Mucosa of stomach (tissue), 1 donor: ENCODE results near the gene TCF7L2.

Experiments used
- H3K27me3 ChIP-seq: one replicate; pipeline ENCODE4 v1.7.0; 2013; ENCODE audit warnings: mild to moderate bottlenecking, low read length; ENCODE audit not compliant: control insufficient read depth, insufficient read depth
- H3K36me3 ChIP-seq: one replicate; pipeline ENCODE4 v1.7.0; 2013; ENCODE audit warnings: low read length; ENCODE audit not compliant: control insufficient read depth, insufficient read depth
- H3K4me1 ChIP-seq: one replicate; pipeline ENCODE4 v1.7.0; 2013; ENCODE audit warnings: mild to moderate bottlenecking, low read length; ENCODE audit not compliant: control insufficient read depth, insufficient read depth
- H3K4me3 ChIP-seq: one replicate; pipeline ENCODE4 v1.7.0; 2013; ENCODE audit warnings: low read length
- H3K9ac ChIP-seq: one replicate; pipeline ENCODE4 v1.7.0; 2013; ENCODE audit warnings: mild to moderate bottlenecking, low read length, moderate library complexity
- H3K9me3 ChIP-seq: one replicate; pipeline ENCODE4 v1.7.0; 2013; ENCODE audit warnings: mild to moderate bottlenecking, low read length, moderate library complexity; ENCODE audit not compliant: control insufficient read depth
- donor health status: Pancreatic carcinoma.

Gene TCF7L2

DNA sequence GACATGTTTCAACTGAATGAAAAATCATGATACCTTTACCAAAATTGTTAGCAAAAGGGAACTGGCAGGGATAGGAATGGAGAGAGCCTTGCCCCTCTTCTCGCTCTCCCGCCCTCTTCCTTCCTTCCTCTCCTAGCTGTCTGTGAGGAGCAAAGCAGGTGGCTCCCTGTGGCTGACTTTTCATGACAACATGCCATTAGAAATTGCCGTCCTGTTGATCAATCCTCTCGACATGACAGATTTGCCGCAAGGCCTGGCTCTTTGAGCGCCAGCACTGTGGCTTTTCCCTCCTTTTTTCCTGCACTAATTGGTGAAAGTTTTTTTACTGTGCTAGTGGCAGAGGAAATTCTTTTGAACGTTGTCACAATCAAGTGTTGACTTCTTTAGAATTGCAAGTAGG, 171.1 kb downstream of the TCF7L2 start:
- H3K9me3 ChIP-seq: no peaks in the 10 kb centered on the region
- peaks cover under 1% of the 10 kb centered on the region for H3K4me1 ChIP-seq
- no peaks in the 10 kb centered on the region for H3K36me3 ChIP-seq
- H3K9ac ChIP-seq: no peak overlapping the region
- no peaks in the 10 kb centered on the region for H3K27me3 ChIP-seq
- H3K4me3 ChIP-seq: no peak overlapping the region

DNA sequence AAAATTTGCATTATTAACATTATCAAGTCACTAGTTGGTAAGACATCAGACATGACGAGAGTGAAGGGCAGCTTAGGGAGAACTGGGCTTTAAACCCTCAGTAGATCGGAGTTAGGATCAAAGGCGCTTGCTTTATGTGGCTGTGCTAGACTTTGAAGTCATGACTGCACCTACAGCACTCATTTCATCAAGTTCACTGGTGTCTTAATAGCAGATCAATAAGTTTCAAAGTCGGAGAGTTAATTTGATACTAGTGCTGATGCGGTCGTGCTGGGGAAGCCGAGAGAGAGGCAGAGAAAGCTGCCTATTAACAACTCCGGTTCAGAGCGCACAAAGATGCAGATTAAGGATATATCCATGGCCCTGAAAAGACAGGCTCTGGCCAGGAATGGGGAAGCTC, 172.9 kb downstream of the TCF7L2 start:
- no peaks in the 10 kb centered on the region for H3K27me3 ChIP-seq
- no peak overlapping the region for H3K9ac ChIP-seq
- no peaks in the 10 kb centered on the region for H3K36me3 ChIP-seq
- H3K4me3 ChIP-seq: no peak overlapping the region
- peaks cover 4% of the 10 kb centered on the region for H3K4me1 ChIP-seq
- H3K9me3 ChIP-seq: no peaks in the 10 kb centered on the region

DNA sequence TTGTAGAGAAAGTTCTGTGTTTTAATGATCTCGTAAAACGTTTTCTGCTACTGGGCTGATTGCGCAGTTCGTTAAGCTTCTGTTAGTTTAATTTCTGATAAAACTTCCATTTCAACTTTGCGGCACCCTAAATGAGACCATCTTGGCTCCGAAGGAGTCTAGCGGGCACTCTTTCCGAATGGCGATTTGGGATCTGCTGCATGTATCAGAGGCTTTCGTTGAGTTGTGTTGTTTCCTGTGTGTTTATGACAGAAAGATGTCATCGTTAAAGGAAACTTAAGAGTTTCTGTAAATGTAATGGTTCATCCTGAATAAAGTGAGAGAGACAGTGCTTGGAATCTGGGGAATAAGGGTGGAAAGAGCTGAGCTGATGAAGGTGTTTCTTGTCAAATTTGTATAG, 174.7 kb downstream of the TCF7L2 start:
- Histone ChIP-seq H3K9me3 (no peaks in the 10 kb centered on the region), H3K4me3 (no peak overlapping the region), H3K27me3 (no peaks in the 10 kb centered on the region), H3K9ac (no peak overlapping the region), H3K36me3 (no peaks in the 10 kb centered on the region), H3K4me1 (peaks cover 4% of the 10 kb centered on the region)

DNA sequence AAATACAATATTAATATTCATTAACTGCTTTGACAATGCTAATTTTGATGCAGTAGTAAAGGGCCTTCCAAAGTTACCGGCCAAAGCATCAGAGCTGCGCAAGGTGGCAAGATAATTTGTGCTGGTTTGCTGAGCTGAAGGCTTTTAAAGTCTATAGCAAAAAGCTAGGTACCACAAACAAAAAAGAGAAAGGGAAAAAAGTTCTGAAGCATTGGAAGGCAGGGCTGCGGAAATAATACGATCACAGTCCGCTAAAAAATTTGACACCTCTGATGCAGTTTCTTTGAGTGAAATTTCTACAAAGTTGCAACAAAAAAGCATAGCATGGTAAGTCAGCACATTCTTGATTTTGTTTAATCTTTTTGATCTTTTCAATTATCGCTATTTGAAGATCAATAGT, 175.6 kb downstream of the TCF7L2 start:
- Histone ChIP-seq H3K27me3 (no peaks in the 10 kb centered on the region), H3K9ac (no peak overlapping the region), H3K4me1 (peaks cover 4% of the 10 kb centered on the region), H3K36me3 (no peaks in the 10 kb centered on the region), H3K4me3 (no peak overlapping the region), H3K9me3 (no peaks in the 10 kb centered on the region)

DNA sequence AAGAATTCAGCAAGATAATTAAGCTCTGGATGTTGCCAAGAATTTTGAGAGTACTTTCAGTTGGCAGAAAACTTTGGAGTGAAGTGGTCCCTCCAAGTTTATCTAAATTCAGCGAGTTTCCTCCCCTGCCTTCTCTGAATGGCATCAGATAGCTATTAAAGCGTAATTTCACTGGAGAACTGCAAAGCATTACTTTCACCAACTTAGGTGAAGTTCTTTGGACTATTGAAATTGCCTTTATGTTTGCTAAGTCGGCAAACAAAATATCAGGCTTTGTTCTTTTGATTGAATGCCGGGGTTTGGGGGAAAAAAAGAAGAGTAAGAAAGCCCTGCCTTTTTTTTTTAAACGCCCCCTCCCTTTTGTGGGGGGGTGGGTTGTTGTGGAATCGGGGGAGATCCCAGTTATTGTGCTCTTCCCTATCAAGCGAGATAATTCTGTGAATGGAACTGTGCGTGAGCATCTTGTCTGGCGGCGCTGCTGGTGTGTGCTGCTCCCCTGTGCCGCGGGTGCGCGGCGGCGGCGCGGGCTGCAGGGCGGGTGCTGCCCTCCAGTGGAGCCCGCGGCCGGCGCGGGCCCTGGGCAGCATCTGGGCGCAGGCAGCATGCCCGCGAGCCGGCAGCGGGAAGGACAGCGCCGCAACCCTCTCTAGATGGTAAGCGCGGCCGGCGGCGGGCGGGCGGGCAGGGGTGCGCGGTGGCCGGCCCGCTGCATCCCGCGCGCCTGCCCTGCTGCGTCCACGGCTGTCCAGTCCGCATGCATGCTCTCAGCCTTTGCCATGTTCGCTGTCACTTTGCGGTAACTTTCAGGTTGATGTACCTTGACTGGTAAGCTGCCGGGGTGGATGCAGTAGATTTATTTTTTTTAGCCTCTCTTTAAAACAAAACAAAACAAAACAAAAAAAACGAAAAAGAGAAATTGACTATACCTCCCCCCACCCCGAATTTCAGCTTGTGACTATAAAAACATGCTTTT, 176.5 kb downstream of the TCF7L2 start:
- Histone ChIP-seq H3K4me3 (no peak overlapping the region), H3K27me3 (no peaks in the 10 kb centered on the region), H3K9me3 (no peaks in the 10 kb centered on the region), H3K9ac (no peak overlapping the region), H3K4me1 (peaks cover 4% of the 10 kb centered on the region), H3K36me3 (no peaks in the 10 kb centered on the region)

DNA sequence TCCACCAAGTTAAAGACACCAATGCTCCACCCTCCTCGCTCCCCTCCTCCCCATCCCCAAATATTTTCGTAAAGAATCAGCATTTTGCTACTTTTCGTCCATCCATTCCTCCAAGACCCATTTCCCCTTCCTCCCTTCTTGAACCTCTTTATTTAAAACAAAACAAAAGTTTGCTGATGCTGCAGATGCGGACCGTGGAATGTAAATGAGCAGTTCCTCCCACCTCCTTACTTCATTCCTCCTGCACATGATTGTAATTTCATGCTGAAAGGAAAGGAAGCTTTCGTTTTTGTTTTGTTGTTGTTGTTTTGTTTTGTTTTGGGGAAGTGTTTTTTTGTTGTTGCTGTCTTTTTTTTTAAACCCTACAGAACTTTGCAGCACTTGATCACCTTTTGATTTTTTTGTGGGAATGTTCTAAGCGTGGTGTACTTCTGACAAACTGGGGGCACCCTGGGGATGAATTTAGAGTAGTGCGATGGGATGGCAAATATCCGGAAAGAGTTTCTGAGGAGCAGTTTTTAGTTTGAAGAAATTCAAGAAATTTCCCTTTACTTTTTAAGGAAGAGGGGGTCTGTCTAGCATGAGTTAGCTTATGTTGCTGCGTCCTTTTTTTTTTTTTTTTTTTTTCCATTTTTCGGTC, 177.3 kb downstream of the TCF7L2 start:
- H3K4me1 ChIP-seq: peaks cover 4% of the 10 kb centered on the region
- H3K9ac ChIP-seq: no peak overlapping the region
- H3K4me3 ChIP-seq: no peak overlapping the region
- H3K27me3 ChIP-seq: no peaks in the 10 kb centered on the region
- H3K9me3 ChIP-seq: no peaks in the 10 kb centered on the region
- H3K36me3 ChIP-seq: no peaks in the 10 kb centered on the region

DNA sequence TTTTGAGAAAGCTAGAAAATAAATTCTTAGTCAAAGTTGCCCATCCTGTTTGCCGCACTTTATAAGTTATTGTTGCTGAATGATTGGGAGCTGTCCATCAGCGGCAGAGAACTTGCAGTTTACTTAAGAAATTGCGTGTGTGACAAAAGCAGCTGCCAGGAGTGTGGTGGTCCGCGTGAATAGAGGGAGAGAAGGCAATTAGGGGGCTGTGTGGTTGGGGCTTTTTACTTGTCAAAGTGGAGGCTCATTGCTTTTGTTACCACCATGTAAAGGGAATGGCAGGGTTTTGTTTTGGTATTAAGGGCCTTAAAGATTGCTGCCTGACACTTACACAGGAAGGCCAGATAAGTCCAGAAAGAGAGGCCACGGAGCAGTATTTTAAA, 177.8 kb downstream of the TCF7L2 start:
- H3K36me3 ChIP-seq: no peaks in the 10 kb centered on the region
- no peaks in the 10 kb centered on the region for H3K27me3 ChIP-seq
- H3K9ac ChIP-seq: no peak overlapping the region
- H3K9me3 ChIP-seq: no peaks in the 10 kb centered on the region
- peaks cover 4% of the 10 kb centered on the region for H3K4me1 ChIP-seq
- no peak overlapping the region for H3K4me3 ChIP-seq

DNA sequence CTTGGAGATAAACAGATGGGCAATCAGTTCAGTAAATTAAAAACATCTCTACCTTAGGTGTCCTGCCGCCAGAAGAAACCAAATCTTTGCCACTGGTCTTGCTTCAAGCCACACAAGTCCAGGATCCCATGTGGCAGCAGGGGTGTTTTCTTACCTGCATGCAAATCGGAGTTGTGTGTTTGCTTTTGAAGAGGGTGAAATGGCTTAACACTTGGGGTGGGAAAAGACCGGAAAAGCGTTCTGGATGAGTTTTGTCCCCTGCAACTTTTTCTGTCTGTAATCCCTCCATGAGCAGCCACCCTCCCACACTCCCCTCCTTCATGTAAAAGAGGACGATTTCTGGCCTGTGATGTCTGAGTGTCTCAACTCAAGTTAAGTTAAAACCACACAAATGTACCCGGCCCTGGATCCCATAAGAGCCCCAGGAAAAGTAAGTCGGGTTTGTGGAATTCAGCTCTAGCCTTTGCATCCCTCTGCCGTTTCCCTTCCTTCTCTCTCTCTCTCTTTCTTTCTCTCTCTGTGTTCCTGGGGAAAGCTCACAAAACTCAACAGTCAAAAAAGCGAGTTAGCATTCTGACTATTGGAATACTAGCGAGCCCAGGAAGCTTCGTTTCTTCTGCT, 178.5 kb downstream of the TCF7L2 start:
- no peaks in the 10 kb centered on the region for H3K36me3 ChIP-seq
- H3K9ac ChIP-seq: no peak overlapping the region
- H3K4me3 ChIP-seq: no peak overlapping the region
- H3K4me1 ChIP-seq: peaks cover 8% of the 10 kb centered on the region
- no peaks in the 10 kb centered on the region for H3K27me3 ChIP-seq
- no peaks in the 10 kb centered on the region for H3K9me3 ChIP-seq

DNA sequence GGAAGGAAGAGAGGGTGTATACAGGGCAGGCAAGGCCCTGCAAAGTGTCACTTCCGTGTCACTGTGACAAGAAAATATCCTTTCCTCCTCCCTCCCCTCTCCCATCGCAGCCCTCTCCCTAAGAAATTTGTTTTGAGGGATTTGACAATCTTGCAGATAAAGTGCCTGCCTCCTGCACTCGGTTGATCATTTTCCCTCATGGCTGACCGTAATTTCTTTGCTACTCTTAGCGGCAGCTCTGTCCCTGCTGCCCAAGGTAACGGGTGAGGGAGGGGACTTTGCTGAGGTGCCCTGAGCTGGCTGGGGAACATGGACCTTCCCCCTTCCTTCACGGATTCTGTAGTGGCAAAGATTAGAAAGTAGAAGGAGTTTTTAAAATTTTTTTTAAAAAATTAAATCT, 179.1 kb downstream of the TCF7L2 start:
- Histone ChIP-seq H3K9ac (no peak overlapping the region), H3K4me1 (peaks cover 10% of the 10 kb centered on the region), H3K27me3 (no peaks in the 10 kb centered on the region), H3K4me3 (no peak overlapping the region), H3K9me3 (no peaks in the 10 kb centered on the region), H3K36me3 (no peaks in the 10 kb centered on the region)

DNA sequence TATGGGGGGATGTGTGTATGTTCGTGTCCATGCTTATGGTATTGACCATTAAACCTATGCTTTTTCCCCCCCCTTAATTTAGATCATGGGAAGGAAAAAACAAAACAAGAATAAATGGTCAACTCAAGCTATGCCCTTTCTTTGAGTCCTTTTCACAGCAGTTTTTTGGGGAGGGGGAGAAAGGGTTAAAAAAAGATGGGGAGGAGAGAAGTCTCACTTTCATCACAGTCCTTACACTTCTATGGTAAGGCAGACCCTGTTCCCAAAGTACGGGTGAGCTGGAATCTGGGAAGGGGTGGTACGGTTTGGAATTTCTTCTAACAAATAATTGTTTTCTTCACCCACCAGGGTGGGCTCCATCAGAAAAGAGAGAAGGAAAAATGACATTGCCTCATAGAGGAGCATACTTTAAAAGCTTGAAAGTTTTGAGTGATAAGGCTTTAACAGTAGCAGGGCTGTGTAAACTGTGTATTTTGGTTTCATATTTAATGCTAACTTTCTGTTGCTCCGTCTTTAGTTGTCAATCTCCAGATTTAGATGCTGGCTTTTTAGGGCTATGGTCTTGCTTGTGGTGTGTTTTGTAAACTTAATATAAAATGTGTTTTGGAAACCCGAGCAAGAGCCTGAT, 180.1 kb downstream of the TCF7L2 start:
- H3K9me3 ChIP-seq: no peaks in the 10 kb centered on the region
- no peaks in the 10 kb centered on the region for H3K36me3 ChIP-seq
- H3K27me3 ChIP-seq: no peaks in the 10 kb centered on the region
- H3K4me1 ChIP-seq: peaks cover 10% of the 10 kb centered on the region
- H3K4me3 ChIP-seq: no peak overlapping the region
- H3K9ac ChIP-seq: no peak overlapping the region

DNA sequence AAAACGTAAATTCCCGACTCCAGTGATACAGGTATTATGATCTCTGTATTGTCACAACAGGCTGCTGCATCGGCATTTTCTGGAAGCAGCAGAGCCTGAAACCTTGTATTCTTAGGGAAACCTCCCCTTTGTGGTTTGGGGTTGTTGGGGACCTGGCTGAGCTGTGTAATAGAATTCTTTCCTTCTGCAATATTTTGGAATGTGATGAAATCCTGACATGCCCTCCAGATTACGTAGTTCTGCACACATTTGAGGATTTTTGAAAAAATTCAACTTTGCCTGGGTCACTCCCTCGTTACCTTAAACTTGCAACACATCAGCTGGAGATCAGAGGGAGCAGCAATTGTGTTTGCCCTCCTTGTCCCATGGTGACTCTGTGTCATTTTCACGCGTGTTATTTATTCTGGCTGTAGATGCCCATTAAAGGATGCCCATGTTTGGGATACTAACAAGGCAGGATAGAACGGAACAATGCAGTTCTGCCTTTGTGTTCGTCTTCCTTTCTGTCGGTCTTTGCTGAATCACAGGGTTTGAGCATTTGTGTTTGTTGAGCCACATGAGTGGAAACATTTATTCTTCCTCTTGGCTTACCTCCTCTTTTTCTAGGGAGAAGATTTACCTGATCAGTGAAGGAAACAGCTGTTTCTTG, 181.7 kb downstream of the TCF7L2 start:
- H3K9me3 ChIP-seq: no peaks in the 10 kb centered on the region
- no peak overlapping the region for H3K9ac ChIP-seq
- peaks cover 7% of the 10 kb centered on the region for H3K4me1 ChIP-seq
- no peaks in the 10 kb centered on the region for H3K27me3 ChIP-seq
- H3K4me3 ChIP-seq: no peak overlapping the region
- no peaks in the 10 kb centered on the region for H3K36me3 ChIP-seq
